ENCODE measurements around the gene CYFIP2. TPM values are rescaled to one million over a fixed set of nuclear protein-coding genes. Genes with fewer than 3 reads are reported as not detected.

CYFIP2 gene
- total RNA-seq, 1 experiment from 2014 or later, result 74.7 TPM

GRCh38 chr5:157270771-157271170 is 4.8 kb downstream of the CYFIP2 start:
- Histone ChIP-seq H4K8ac (replicated peaks; ENCODE audit: insufficient read length, low read depth, low read length) (no peak overlapping the region), H3K4ac (ENCODE audit: low read depth, low read length) (no peak overlapping the region), H3K18ac (ENCODE audit: insufficient read length, low read depth, low read length) (no peak overlapping the region), H3K4me1 (ENCODE audit: insufficient read depth, low read length) (peaks cover 10% of the 10 kb centered on the region; the same call in 1 of the 2 replicates), H2AFZ (ENCODE audit: low read length) (no peak overlapping the region), H3K27me3 (ENCODE audit: insufficient read depth, low read length) (no peaks in the 10 kb centered on the region), H2BK5ac (ENCODE audit: insufficient read length, low read length) (no peak overlapping the region), H3K4me2 (ENCODE audit: insufficient read depth, insufficient read length, low read length) (no peak overlapping the region), H4K20me1 (ENCODE audit: control insufficient read depth, insufficient read depth, insufficient read length) (peaks cover 3% of the 10 kb centered on the region), H3K23ac (ENCODE audit: insufficient read length, low read depth, low read length) (no peak overlapping the region), H3K79me2 (ENCODE audit: insufficient read depth, low read length) (peaks cover 15% of the 10 kb centered on the region; the same call in 1 of the 2 replicates), H2BK12ac (ENCODE audit: insufficient read length, low read depth, low read length) (no peak overlapping the region), H2AK5ac (ENCODE audit: insufficient read length, low read length) (no peak overlapping the region), H2BK20ac (ENCODE audit: low read depth, low read length, poor library complexity, severe bottlenecking) (no peak overlapping the region), H4K91ac (ENCODE audit: insufficient read length, low read depth, low read length) (no peak overlapping the region), H3K79me1 (ENCODE audit: insufficient read depth, low read depth, low read length, poor library complexity, severe bottlenecking) (peaks cover 7% of the 10 kb centered on the region), H3K27ac (ENCODE audit: insufficient read length, low read depth, low read length) (no peak overlapping the region), H3T11ph (ENCODE audit: low read length) (no peak overlapping the region), H2BK120ac (ENCODE audit: low read depth, low read length, poor library complexity, severe bottlenecking) (no peak overlapping the region), H3K14ac (ENCODE audit: insufficient read depth, low read length) (no peak overlapping the region), H3K56ac (ENCODE audit: insufficient read length, low read depth, low read length) (no peak overlapping the region), H2BK15ac (ENCODE audit: low read depth, low read length) (no peak overlapping the region), H3K23me2 (ENCODE audit: insufficient read length, low read depth, low read length, poor library complexity, severe bottlenecking) (no peaks in the 10 kb centered on the region), H4K5ac (ENCODE audit: insufficient read length, low read depth, low read length) (no peak overlapping the region), H3K9ac (ENCODE audit: extremely low read depth, insufficient read length, low read length) (no peak overlapping the region), H3K9me3 (ENCODE audit: control insufficient read depth, low read depth, low read length) (no peaks in the 10 kb centered on the region)
- Mint-ChIP-seq H3K36me3 (ENCODE audit: insufficient read depth in 1 of 3, low read depth in 3 of 3) (peaks cover 0 to 2% (median 0%) of the 10 kb centered on the region in 3 experiments; a peak in 1 of 7 replicates), H3K27ac (no peak overlapping the region; a peak in 1 of 7 replicates), H3K9me3 (no peaks in the 10 kb centered on the region), H3K4me1 (peaks cover 31% of the 10 kb centered on the region in 2 experiments), H3K4me3 (no peak overlapping the region), H3K27me3 (ENCODE audit: low read depth) (no peaks in the 10 kb centered on the region)
- WGBS (ENCODE audit: extremely low coverage, insufficient read length, low lambda C conversion rate), result no CpG with 5 or more reads among the region's 3 CpGs
- TF ChIP-seq CTCF (conservative IDR thresholded peaks at IDR 0.05), result no peak
- DNase-seq, result no peak
